Transverse colon (tissue), 4 donors: ENCODE results near the gene GLRX3.

Source experiments
- EP300 ChIP-seq: sonication (generic); formaldehyde crosslinking; IDR thresholded peaks from one replicate; pipeline ENCODE4 v1.6.1; 2017; ENCODE audit warnings: antibody characterized with exemption, low read depth
- POLR2A ChIP-seq: fragments of 450-650 bp; IDR thresholded peaks from one replicate; pipeline ENCODE4 v1.6.1; 2016; ENCODE audit warnings: antibody characterized with exemption, mild to moderate bottlenecking, moderate library complexity
- POLR2AphosphoS5 ChIP-seq, 3 donors: sonication (generic); formaldehyde crosslinking; IDR thresholded peaks; one replicate each; pipeline ENCODE4 v1.6.1; 2016; ENCODE audit warnings: antibody characterized with exemption in 3 of 3
- TF ChIP-seq, protein P1 (sequence below), 5 experiments: fragments of 200-600 bp in 3 of 5; fragments of 450-650 bp in 2 of 5; sonication (generic) in 3 of 5; IDR thresholded peaks; 1 replicate in 2 of 5; 2 replicates in 3 of 5; pipeline ENCODE4 v1.5.1; 2016 to 2017; ENCODE audit warnings: antibody characterized with exemption in 5 of 5, inconsistent platforms in 3 of 5, mild to moderate bottlenecking in 2 of 5, moderate library complexity in 1 of 5

DNA sequence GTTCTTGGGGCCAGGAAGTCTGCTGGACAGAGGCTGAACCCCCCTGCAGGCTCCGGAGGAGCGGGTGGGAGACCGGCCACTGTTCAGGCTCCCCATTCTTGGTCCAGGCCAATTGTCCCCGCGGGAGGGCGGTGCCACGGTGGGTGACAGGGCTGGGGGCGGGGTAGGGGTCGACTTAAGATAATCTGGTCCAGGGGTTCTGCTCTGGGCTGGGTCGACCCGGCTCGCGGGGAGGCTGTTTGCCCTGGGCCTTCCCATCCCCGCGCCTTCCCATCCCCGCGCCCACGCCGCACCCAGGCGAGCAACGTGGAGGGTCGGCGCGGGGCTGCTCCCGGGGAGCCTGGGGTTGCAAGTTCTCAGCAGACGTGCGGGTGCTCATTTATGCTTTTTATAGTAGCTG, 7.3 kb upstream of the GLRX3 start:
- TF ChIP-seq, protein P1, sequence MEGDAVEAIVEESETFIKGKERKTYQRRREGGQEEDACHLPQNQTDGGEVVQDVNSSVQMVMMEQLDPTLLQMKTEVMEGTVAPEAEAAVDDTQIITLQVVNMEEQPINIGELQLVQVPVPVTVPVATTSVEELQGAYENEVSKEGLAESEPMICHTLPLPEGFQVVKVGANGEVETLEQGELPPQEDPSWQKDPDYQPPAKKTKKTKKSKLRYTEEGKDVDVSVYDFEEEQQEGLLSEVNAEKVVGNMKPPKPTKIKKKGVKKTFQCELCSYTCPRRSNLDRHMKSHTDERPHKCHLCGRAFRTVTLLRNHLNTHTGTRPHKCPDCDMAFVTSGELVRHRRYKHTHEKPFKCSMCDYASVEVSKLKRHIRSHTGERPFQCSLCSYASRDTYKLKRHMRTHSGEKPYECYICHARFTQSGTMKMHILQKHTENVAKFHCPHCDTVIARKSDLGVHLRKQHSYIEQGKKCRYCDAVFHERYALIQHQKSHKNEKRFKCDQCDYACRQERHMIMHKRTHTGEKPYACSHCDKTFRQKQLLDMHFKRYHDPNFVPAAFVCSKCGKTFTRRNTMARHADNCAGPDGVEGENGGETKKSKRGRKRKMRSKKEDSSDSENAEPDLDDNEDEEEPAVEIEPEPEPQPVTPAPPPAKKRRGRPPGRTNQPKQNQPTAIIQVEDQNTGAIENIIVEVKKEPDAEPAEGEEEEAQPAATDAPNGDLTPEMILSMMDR (IDR thresholded peaks at IDR 0.05): no peak
- TF ChIP-seq EP300 (no peak), POLR2AphosphoS5 (IDR thresholded peaks at IDR 0.05) (no peak), POLR2A (no peak)
